Tibial nerve (tissue), 3 donors: ENCODE measurements around the gene LTB4R2.

Experiments
- CTCF ChIP-seq, 5 experiments: fragments of 200-600 bp in 3 of 5; fragments of 450-650 bp in 2 of 5; sonication (generic) in 3 of 5; IDR thresholded peaks; one replicate each; pipeline ENCODE4 v1.5.1; 2016 to 2019; ENCODE audit warnings: antibody characterized with exemption in 5 of 5, mild to moderate bottlenecking in 3 of 5, moderate library complexity in 2 of 5
- POLR2A ChIP-seq, 2 donors: fragments of 450-650 bp; IDR thresholded peaks; one replicate each; pipeline ENCODE4 v1.6.1; 2017; ENCODE audit warnings: antibody characterized with exemption in 2 of 2, mild to moderate bottlenecking in 2 of 2, moderate library complexity in 2 of 2

GRCh38 chr14:24355009-24355408 lies 45.1 kb downstream of the LTB4R2 start:
- TF ChIP-seq CTCF (IDR thresholded peaks at IDR 0.05), result no peak
- no peak for TF ChIP-seq POLR2A (IDR thresholded peaks at IDR 0.05)
